Endodermal cell (in vitro differentiated cells): Measurements from ENCODE around the gene CALML3. TPM values are rescaled to one million over a fixed set of nuclear protein-coding genes. Genes with fewer than 3 reads are reported as not detected.

ENCODE experiments used
- DNase-seq: peaks from one replicate; pipeline ENCODE4 v3.0.0-alpha.2; 2017
- H3K27ac ChIP-seq: 2 replicates; pipeline ENCODE4 v1.5.1; 2013; ENCODE audit warnings: mild to moderate bottlenecking, low read depth, low read length, moderate library complexity
- H3K27me3 ChIP-seq: 2 replicates; pipeline ENCODE4 v1.6.1; 2013; ENCODE audit warnings: mild to moderate bottlenecking, low read length, moderate library complexity; ENCODE audit not compliant: insufficient read depth, control insufficient read depth, poor library complexity, severe bottlenecking
- H3K36me3 ChIP-seq: 2 replicates; pipeline ENCODE4 v1.7.0; 2013; ENCODE audit warnings: mild to moderate bottlenecking, low read length, moderate library complexity; ENCODE audit not compliant: control insufficient read depth, insufficient read depth
- H3K4me1 ChIP-seq: one replicate; pipeline ENCODE4 v1.7.0; 2013; ENCODE audit warnings: low read length; ENCODE audit not compliant: control insufficient read depth, insufficient read depth
- H3K4me3 ChIP-seq: 2 replicates; pipeline ENCODE4 v1.5.1; 2013; ENCODE audit warnings: mild to moderate bottlenecking, low read length, moderate library complexity
- H3K9ac ChIP-seq: 2 replicates; pipeline ENCODE4 v1.6.1; 2013; ENCODE audit warnings: mild to moderate bottlenecking, low read length, moderate library complexity; ENCODE audit not compliant: poor library complexity, severe bottlenecking; ENCODE audit errors: extremely low read depth
- H3K9me3 ChIP-seq: 2 replicates; pipeline ENCODE4 v1.6.1; 2013; ENCODE audit warnings: mild to moderate bottlenecking, low read length, moderate library complexity; ENCODE audit not compliant: control insufficient read depth
- H3K27ac Mint-ChIP-seq: 2 replicates; pipeline ENCODE4 v1.8.0; 2020; ENCODE audit warnings: mixed read lengths
- H3K27me3 Mint-ChIP-seq: 2 replicates; pipeline ENCODE4 v1.8.0; 2021; ENCODE audit warnings: mild to moderate bottlenecking, mixed read lengths; ENCODE audit not compliant: insufficient read depth
- H3K36me3 Mint-ChIP-seq: 2 replicates; pipeline ENCODE4 v1.8.0; 2020; ENCODE audit warnings: low read depth, mixed read lengths
- H3K4me1 Mint-ChIP-seq: 2 replicates; pipeline ENCODE4 v1.8.0; 2020; ENCODE audit warnings: mixed read lengths
- H3K4me3 Mint-ChIP-seq: 2 replicates; pipeline ENCODE4 v1.8.0; 2020; ENCODE audit warnings: mild to moderate bottlenecking, moderate library complexity, mixed read lengths
- H3K9me3 Mint-ChIP-seq: 2 replicates; pipeline ENCODE4 v1.8.0; 2020; ENCODE audit warnings: mild to moderate bottlenecking, mixed read lengths
- CTCF ChIP-seq: fragments of 200-600 bp; sonication (generic); conservative IDR thresholded peaks from 2 replicates; pipeline ENCODE4 v1.5.0; 2021; ENCODE audit warnings: antibody characterized with exemption, mild to moderate bottlenecking
- WGBS, 2 experiments: methylation state at CpG; one replicate each; pipeline versions ENCODE4 v1.1.5 to v1.1.7; 2013; ENCODE audit warnings: missing lambda C conversion rate in 2 of 2, mixed read lengths in 1 of 2; ENCODE audit not compliant: insufficient coverage in 1 of 2, insufficient read length in 1 of 2; 5-methylcytosine and 5-hydroxymethylcytosine counted together
- total RNA-seq, 2 donors: library from RNA; stranded (reverse); fragmentation: NEBNext Ultra II Directional in 1 of 2; extraction: Animal tissue kit (Norgen Biotek cat#: 25700) in 1 of 2; gene quantifications; 2 replicates in 1 of 2; 3 replicates in 1 of 2; pipeline ENCODE4 v1.2.1, GENCODE V29; 2021

Gene CALML3
- total RNA-seq, 2 donors from 2014 or later: not detected

- no peak for TF ChIP-seq CTCF
- Histone ChIP-seq H3K9ac (no peak overlapping the region), H3K9me3 (no peaks in the 10 kb centered on the region), H3K27me3 (no peaks in the 10 kb centered on the region), H3K27ac (no peak overlapping the region), H3K36me3 (no peaks in the 10 kb centered on the region), H3K4me3 (no peak overlapping the region), H3K4me1 (no peaks in the 10 kb centered on the region)
- Mint-ChIP-seq H3K36me3 (no peaks in the 10 kb centered on the region), H3K27me3 (peaks cover 1% of the 10 kb centered on the region), H3K9me3 (no peaks in the 10 kb centered on the region), H3K4me1 (peaks cover 6% of the 10 kb centered on the region), H3K27ac (no peak overlapping the region), H3K4me3 (no peak overlapping the region)
- DNase-seq: peak; percentile 42
- 88 to 90% methylated on average over 3 to 10 of the region's 10 CpGs for whole genome bisulfite sequencing, 2 experiments
Observed at GRCh38 chr10:5527332-5528200, 2.8 kb downstream of the CALML3 start.

- H3K4me3 ChIP-seq: no peak overlapping the region
- Mint-ChIP-seq H3K4me3 (no peak overlapping the region), H3K36me3 (no peaks in the 10 kb centered on the region), H3K27ac (no peak overlapping the region), H3K9me3 (no peaks in the 10 kb centered on the region), H3K27me3 (peaks cover 1% of the 10 kb centered on the region), H3K4me1 (peaks cover 4% of the 10 kb centered on the region)
- H3K27me3 ChIP-seq: no peaks in the 10 kb centered on the region
- H3K36me3 ChIP-seq: no peaks in the 10 kb centered on the region
- WGBS, 2 experiments: 92 to 93% methylated on average over 5 to 11 of the region's 11 CpGs
- TF ChIP-seq CTCF: no peak
- no peak overlapping the region for H3K27ac ChIP-seq
- no peak overlapping the region for H3K9ac ChIP-seq
- peaks cover under 1% of the 10 kb centered on the region for H3K4me1 ChIP-seq
- DNase-seq: peak; percentile 22
- H3K9me3 ChIP-seq: no peaks in the 10 kb centered on the region
Observed at GRCh38 chr10:5528989-5529701, 4.4 kb downstream of the CALML3 start.

GRCh38 chr10:5529702-5530411 is 5.1 kb downstream of the CALML3 start:
- H3K4me1 Mint-ChIP-seq: peaks cover 5% of the 10 kb centered on the region
- peaks cover 1% of the 10 kb centered on the region for H3K27me3 Mint-ChIP-seq
- no peak for TF ChIP-seq CTCF
- no peak overlapping the region for H3K27ac ChIP-seq
- H3K4me3 ChIP-seq: no peak overlapping the region
- H3K9ac ChIP-seq: no peak overlapping the region
- WGBS, 2 experiments: 92 to 93% methylated on average over 4 to 7 of the region's 7 CpGs
- no peak for DNase-seq
- no peaks in the 10 kb centered on the region for H3K27me3 ChIP-seq
- no peaks in the 10 kb centered on the region for H3K9me3 Mint-ChIP-seq
- H3K4me3 Mint-ChIP-seq: no peak overlapping the region
- peaks cover 8% of the 10 kb centered on the region for H3K4me1 ChIP-seq
- H3K9me3 ChIP-seq: no peaks in the 10 kb centered on the region
- no peaks in the 10 kb centered on the region for H3K36me3 ChIP-seq
- no peak overlapping the region for H3K27ac Mint-ChIP-seq
- H3K36me3 Mint-ChIP-seq: no peaks in the 10 kb centered on the region
